HK-2 (cell line): ENCODE data around the gene HECTD4.
A peak's percentile ranks its signal among the peaks of the same experiment; 100 is the strongest.

ENCODE experiments used
- DNase-seq: peaks from one replicate; pipeline ENCODE4 v3.0.0-alpha.2; 2018; ENCODE audit not compliant: unreplicated experiment

HECTD4 gene

DNA sequence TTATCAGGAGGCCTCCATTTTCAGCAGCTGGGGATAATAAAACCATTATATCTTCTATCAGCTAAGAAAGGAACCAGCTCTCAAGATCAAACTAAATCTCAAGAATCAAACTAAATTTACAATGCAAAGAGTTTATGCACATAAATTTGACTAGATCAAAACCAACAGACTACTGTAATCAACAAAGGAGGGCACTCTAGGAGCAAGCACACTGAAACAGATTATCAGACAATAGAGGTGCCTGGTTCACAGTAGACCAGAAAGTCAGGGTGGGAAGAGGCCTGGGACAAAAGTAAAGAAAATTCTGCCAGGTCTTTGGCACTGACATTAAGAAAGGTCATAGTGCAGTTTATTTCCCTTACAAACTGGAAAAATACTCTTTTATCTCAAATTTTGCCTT is 61.0 kb downstream of the HECTD4 start:
- DNase-seq: no peak

DNA sequence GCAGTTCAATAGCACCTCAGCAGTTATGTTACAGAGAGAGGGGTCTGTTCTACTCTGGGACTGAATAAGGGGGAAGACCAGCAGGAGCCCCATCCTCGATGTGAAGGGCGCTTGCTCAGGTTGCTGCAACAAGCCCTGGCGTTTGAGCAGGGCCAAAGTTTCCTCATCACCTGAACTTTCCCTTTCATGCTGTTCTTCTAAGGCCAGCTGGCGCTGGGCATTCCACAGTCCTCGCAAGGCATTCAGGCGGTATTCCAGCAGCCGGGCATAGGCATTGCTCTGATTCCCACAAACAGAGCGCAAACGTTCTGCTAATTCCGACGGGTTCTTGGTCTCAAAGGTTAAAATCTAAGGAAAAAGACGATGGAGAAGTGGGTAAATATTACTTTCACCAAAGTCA is 62.8 kb downstream of the HECTD4 start:
- no peak for DNase-seq

DNA sequence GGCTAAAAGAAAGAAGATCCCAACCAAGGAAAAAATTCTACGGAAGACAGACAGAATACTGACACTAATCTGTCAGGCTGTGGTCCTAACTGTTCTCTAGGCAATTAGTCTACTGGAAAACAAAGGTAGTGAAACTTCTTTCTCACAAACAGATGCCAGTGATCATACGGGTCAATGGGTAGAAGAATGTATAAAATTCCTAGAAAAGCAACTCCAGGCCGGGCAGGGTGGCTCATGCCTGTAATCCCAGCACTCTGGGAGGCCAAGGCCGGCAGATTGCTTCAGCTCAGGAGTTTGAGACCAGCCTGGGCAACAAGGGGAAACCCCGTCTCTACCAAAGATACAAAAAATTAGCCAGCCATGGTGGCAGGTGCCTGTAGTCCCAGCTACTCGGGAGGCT is 64.8 kb downstream of the HECTD4 start:
- DNase-seq: no peak

DNA sequence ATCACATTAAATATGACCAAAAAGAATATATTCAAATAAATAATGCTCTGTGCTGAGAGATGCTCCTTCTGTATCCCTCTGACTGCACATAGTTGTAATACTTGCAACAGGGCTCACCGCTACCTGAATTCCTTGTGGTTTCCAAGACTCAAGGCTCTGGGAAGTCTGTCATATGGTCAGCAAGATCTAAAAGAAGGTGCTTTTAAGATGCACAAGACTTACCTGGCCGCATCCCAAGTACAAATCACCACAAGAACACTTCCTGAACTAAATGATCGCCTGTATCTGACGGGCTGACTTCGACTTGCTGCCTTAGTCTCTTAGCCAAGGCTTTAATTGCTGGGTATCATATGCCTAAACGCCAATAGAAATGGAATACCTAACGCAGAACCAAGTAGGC is 67.2 kb downstream of the HECTD4 start:
- DNase-seq: no peak

DNA sequence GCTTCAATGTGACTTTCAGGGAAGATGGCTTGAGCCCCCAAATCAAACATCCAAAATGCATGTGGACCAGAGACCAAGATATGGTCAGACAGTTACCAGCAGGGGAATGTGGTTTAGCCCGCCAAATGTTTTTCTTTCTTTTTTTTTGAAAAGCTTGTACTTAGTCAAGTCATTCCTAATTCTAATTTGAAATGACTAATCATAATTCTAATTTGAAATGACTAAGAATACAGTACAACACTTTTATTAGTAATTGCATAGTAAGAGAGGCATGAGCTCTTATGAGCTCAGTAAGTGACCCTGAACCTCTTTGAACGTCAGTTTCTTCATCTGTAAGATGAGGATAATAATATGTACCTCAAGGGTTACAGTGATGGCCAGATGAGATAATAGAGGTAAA is 72.4 kb downstream of the HECTD4 start:
- no peak for DNase-seq

DNA sequence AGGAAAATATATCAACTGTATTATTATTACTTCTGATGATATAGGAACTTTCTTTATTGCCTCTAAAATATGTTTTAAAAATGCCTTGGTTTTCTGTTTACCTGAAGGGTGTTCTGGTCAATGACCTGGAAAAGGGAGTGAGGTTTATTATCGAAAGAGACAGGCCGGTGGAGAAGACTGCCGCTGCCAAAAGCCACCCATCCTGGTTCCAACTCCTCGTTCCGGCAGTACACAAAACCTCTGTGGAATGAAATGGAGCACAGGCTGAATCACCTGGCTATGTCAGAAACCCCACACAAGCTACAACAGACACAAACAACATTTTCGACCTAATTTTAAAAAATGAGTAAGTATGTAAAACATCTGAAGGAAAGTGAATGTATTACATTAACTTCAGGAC is 73.6 kb downstream of the HECTD4 start:
- DNase-seq: no peak

DNA sequence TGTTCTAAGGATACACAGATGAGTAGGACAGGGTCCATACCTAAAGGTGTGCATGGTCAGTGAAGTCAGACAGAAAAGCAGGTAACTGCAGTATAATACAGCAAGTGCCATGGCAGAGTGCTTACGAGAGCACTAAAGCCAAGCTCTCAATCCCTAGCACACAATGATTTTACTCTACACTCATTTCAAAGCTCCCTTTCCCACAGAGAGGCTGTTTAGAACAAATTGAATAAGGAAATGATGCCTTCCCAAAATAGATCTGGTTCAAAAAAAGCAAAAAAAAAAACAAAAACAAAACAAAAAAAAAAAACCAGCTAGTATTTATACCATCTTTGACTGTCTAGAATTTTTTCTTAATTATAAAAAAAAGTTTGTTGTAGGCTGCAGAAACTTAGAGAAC is 74.1 kb downstream of the HECTD4 start:
- no peak for DNase-seq

DNA sequence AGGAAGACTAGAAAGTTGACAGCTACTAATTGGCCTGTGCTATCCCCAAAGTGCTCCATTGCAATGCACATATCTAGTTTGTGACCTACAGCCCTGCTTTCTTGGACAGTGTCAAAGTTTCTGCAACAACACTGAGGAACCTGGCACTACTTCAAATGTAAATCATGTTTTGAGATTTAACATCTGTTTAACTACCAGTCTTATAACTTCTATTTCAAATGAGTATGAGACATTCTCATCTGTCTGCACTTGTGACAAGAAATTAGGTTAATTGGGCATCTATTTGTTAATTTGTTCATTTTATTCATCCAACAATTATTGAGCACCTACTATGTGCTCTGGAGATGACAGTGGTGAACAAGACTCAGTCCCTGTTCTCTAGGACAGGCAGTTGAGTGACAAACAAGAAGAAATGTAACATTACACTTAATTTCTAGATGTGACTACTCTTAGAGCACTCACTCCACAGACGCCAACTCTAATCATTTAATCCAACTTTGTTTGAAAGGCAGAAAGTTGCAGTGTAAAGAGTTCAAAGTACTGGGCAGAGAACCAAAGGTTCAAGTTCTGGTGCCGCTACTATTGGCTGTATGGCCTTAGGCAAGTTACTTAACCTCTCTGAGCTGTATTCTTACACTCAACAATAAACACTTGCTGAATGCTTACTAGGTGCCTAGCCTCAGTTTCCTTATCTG is 74.8 kb downstream of the HECTD4 start:
- no peak for DNase-seq

DNA sequence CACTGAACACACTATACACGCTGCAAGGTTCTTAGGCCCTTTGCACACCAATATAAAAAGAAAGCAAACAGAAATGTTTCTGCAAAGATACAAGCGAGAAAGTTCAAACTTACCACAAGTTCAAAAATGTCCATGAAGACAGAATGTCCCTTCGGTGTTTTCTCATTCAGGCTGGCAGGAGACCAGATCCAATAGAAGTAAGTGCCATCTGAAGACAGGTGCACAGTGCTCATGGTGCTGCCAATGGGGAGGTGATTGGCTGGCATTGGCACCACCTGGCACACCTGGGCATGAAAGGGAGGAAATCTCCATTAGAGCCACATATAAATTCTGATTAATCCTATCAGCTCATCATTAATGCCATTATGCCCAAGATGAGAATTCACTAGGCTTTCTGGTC is 76.3 kb downstream of the HECTD4 start:
- no peak for DNase-seq

DNA sequence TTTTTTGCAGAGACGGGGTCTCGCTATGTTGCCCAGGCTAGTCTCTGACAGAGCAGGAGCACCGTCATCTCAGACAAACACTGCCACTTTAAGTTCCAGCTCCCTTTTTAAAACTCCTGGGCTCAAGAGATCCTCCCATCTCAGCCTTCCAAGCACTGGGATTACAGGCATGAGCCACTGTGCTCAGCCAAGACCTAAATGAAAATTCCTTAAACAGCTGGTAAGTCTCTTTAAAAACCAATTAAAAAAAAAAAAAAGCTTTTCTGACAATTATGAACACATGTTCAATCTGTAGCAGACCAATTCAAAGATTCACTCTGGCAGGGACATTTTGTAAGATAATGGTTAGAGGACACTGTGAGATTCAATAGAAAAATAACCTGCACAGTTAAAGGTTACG is 77.8 kb downstream of the HECTD4 start:
- DNase-seq: no peak

DNA sequence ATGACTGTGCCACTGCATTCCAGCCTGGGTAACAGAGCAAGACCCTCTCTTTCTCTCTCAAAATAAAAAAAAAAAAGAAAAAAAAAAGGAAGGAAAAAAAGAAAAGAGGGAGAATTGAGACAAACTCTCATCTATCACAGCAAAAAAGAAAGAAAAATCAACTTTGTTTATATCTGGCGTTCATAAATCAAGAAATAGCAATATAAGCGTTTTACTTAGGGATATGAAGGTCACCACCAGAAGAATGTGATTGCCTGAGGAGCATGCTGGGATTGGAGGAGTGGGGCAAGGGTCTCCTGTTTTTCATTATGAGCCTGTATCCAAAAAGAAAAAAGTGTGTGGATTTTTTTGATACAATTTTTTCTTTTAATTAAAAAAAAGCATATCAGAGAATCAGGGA is 78.4 kb downstream of the HECTD4 start:
- DNase-seq: no peak

DNA sequence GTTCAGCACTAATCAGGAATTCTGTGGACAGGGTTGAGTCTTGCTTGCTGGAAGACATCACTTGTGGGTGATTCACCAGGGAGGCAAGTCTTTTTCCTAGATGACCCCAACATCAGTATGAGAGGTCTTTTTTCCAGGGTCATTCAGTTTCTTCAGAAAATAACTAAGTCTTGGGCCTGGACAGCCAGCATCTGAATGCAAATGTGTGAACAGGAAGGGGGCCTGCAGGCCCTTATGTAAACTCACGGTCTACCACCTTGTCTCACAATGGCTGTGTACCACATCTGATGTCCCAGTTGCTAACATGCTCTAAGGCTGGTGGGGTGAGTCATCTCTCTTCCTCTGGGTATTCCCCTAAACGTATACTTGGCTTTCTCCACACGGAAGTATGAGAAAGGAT is 79.2 kb downstream of the HECTD4 start:
- DNase-seq: peak; percentile 57

DNA sequence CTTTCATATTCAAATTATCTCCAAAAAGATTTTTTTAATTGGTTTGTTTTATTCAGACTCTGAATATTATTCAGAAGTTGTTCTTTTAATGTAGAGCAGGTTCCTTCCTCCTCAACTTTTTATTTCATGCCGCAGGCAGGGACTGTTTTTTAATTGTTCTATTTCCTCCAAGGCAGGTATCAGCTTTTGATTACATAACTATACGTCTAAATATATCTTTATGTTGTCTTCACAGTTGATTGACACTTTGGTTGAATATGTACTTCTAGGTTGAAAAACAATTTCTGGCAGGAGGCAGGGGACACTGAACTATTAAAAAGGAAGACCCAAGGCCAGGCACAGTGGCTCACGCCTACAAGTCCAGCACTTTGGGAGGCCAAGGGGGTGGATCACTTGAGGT is 82.5 kb downstream of the HECTD4 start:
- DNase-seq: no peak

DNA sequence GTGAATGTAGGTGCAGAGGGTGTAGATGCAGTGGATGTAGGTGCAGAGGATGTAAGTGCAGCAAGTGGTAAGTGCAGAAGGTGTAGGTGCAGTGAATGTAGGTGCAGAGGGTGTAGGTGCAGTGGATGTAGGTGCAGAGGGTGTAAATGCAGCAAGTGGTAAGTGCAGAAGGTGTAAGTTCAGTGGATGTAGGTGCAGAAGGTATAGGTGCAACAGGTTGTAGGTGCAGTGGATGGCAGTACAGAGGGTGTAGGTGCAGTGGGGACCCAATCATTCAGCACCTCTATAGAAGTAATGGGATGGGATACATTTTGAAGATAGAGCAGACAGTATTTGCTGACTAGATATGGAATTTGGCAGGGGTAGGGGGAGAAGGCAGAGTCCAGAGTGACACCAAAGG is 85.0 kb downstream of the HECTD4 start:
- no peak for DNase-seq

DNA sequence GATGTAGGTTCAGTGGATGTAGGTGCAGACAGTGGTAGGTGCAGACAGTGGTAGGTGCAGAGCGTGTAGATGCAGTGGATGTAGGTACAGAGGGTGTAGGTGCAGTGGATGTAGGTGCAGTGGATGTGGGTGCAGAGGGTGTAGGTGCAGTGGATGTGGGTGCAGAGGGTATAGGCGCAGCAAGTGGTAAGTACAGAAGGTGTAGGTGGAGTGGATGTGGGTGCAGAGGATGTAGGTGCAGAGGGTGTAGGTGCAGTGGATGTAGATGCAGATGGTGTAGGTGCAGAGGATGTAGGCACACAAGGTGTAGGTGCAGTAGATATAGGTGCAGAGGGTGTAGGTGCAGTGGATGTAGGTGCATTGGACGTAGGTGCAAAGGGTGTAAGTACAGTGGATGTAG is 86.0 kb downstream of the HECTD4 start:
- no peak for DNase-seq

DNA sequence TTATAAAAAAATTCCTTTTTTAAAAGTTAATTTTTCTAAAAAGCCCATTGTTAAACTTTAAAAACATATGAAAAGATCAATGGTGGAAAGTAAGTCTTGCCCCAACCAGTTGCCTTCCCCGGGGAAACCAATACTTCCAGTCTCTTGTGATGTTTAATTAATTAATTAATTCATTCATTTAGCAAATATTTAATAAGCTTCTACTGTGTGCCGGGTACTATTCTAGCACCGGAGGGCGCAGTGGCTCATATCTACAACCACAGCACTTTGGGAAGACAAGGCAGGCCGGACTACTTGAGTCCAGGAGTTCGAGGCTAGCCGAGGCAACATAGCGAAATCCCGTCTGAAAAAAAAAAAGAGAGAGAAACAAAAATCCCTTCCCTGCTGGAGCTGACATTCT is 87.4 kb downstream of the HECTD4 start:
- no peak for DNase-seq

DNA sequence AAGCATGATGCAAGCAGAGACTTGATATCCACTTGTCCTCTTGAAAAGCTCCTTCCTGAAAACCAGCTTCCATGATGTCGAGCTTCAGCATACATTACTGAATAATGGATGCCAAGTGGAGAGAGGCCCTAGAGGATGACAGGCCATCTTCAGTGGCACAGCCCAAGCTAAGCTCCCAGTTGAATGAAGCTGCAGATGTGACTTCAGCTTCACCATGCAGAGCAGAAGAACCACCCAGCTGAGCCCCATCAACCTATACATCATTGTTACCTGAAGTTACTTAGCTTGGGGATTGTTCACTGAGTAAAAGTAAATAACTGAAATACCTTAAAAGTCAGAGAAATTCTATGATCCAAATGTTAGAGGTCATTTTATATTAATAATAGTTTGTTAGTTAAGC is 93.6 kb downstream of the HECTD4 start:
- no peak for DNase-seq

DNA sequence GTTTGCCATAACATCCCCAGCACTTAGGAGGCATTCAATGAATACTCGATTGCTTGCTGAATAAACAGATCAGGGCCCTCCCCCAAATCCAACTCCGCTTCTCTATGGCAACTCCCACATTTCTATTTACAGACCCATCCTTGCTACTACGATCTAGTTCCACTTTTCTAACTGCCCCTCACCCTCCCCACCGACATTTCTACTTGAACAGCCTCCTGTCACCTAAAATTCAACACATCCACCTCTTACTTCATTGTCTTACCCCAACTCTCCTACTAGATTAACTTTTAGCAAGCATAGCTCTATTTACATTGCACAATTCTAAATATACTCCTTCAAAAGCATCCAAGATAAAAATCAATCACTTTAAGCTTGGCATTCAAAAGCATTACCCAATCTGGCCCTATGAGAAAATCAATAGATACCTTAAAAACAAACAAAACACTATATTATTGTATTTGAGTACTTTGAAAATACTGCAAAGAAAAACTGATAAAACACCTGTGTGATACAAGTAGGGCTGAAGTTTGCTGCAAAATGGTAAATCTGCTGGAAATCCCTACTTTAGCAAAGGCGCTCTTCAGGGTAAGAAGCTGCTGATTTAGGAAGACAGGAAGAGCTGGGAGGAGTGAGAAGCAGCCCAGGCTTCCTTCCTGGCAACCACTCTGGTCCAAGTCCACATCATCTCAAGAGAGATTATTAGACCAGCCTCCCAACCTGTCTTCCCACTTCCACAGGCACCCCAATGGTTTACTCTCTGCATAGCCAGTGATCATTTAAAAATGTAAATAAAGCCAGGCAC is 96.4 kb downstream of the HECTD4 start:
- no peak for DNase-seq

DNA sequence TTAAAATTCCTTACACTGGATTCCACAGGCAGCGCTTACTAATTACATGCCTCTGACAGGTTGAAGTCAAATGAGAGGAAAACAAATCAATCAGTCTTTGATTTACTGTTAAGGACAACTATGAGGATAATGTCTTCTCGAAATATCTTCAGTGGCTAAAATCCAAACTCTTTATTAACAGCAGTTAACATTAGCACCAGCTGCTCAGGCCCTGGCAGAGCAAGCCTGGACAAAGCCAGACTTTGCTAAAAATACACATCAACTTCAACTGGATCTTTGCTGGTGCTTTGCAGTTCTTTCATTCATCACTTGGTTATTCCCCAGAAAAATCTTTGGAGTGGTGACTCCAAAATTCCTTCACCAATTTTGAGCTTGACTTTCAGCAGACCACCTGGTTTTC is 98.7 kb downstream of the HECTD4 start:
- DNase-seq: no peak

DNA sequence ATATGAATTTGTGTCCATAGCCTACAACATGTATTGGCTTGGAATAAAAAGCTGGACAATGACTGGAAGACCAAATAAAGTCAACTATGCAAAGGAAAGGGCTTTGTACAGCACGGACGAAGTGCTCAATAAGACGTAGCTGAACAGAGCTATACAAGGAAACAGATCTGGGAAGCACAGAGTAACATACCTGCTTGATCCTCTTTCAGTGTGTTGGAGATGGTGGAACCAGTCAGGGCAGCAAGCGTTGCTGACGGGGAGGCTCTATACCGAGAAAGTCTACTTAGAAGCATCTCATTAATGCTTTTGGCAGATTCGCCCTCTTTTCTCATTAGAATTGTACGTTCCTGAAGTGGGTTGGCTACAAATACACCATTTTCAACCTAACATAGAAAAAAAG is 99.3 kb downstream of the HECTD4 start:
- no peak for DNase-seq

DNA sequence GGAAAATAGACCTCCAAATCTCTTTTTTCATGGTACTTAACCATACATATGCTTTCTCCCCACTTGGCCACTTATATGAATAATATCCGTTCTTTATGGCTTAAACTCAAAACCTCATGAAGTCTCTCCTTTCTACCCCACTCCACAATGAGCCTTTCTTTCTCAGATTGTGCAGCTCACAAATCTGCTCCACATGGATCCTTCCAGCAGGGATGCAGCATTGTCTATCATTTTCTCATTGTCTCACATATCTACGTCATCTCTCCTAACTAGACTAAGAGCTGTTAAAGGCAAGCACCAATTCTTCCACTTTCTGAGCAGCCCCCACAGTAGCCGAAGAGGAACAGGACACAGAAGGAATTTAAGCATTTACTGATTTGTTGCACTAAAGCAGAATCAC is 106.4 kb downstream of the HECTD4 start:
- no peak for DNase-seq

DNA sequence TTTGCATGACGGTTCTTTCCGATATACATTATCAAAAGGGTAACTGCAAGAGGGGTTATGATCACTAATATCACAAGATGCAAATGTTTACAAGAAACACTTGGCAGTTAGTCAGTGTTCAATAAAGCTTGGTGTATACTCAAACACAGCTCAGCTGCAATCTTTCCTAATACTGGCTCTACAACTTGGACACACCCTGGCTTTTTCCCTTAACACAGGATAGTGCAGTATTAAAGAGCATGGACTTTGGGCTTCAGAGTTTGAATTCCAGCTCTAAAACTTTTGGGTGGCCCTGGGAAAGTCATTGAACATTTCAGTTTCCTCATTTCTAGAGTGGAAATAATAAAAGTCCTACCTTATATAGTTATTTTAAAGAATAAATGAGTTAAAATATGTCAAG is 107.0 kb downstream of the HECTD4 start:
- DNase-seq: no peak

DNA sequence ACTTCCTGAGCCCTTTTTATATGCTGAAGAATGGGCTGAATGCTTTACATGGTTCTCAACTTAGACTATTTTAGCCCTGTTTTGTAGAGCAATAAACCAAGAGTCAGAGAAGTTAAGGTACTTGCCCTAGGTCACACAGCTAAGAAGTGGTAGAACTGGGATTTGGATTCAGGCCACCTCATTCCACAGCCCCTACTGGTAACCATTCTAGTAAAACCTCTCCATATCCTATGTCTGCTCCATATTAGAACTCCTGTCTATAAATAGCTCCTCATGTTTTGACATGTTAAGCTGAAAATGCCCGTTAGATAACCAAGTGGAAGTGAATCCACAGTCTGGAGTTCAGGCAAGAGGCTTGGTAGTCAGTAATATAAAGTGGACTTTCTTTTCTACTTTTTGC is 111.6 kb downstream of the HECTD4 start:
- DNase-seq: no peak

DNA sequence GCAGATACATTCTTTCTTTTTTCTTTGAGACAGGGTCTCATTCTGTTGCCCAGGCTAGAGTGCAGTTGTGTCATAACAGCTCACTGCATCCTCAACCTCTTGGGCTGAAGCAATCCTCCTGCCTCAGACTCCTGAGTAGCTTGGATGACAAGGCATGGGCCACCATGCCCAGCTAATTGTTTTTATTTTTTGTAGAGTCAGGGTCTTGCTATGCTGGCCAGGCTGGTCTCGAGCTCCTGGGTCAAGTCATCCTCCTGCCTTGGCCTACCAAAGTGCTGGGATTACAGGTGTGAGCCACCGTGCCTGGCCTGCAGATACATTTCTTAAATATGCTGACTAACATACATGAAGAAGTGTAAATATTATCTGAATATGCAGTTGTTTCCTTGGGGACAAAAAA is 115.8 kb downstream of the HECTD4 start:
- no peak for DNase-seq
